H1 (cell line): ENCODE results near the gene CEP97.

ENCODE experiments used
- MAX ChIP-seq: IDR thresholded peaks from 2 replicates; pipeline ENCODE4 v1.6.1; 2012; ENCODE audit warnings: inconsistent platforms
- TAF1 ChIP-seq: IDR thresholded peaks from 2 replicates; pipeline ENCODE4 v1.6.1; 2011; ENCODE audit warnings: mild to moderate bottlenecking, low read depth, low read length
- TF ChIP-seq, protein P1 (sequence below), 3 experiments: IDR thresholded peaks; 1 replicate in 2 of 3; 2 replicates in 1 of 3; pipeline versions ENCODE4 v1.5.1 to v1.6.1; 2011; ENCODE audit warnings: low read length in 3 of 3, mild to moderate bottlenecking in 3 of 3, inconsistent platforms in 2 of 3, low read depth in 1 of 3, moderate library complexity in 1 of 3; ENCODE audit not compliant: insufficient read depth in 1 of 3; ENCODE audit errors: control extremely low read depth in 1 of 3

DNA sequence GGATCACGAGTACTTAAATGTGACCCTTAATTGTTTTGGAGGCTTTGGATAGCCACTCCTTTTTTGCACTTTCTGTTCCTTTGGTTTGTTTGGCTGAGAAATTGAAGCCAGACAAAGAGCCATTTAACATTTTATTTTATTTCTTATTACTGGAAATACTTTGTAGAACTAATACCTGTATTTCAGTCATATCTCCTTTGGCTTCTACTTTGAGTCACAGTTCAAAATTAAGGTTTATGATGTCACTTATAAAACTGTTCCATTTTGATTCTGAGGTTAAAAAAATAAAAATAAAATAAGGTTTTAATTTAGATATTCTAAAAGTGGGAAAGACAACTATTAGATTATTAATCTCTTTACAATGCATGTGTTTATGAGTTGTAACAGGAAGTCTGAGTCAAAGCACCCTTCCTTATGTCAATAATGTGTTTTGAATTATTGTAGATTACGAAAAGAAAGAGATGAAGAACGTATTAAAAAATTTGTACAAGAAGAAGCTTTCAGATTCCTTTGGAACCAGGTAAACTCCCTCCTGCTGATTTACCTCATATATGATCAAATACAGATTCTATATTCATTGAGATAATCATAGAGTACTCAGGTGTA, 37.7 kb downstream of the CEP97 start:
- TF ChIP-seq, protein P1, sequence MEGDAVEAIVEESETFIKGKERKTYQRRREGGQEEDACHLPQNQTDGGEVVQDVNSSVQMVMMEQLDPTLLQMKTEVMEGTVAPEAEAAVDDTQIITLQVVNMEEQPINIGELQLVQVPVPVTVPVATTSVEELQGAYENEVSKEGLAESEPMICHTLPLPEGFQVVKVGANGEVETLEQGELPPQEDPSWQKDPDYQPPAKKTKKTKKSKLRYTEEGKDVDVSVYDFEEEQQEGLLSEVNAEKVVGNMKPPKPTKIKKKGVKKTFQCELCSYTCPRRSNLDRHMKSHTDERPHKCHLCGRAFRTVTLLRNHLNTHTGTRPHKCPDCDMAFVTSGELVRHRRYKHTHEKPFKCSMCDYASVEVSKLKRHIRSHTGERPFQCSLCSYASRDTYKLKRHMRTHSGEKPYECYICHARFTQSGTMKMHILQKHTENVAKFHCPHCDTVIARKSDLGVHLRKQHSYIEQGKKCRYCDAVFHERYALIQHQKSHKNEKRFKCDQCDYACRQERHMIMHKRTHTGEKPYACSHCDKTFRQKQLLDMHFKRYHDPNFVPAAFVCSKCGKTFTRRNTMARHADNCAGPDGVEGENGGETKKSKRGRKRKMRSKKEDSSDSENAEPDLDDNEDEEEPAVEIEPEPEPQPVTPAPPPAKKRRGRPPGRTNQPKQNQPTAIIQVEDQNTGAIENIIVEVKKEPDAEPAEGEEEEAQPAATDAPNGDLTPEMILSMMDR (IDR thresholded peaks at IDR 0.05; ENCODE audit: control extremely low read depth in 1 of 3, insufficient read depth in 1 of 3, low read depth in 1 of 3, low read length in 3 of 3), result no peak
- TF ChIP-seq MAX, result no peak
- no peak for TF ChIP-seq TAF1
